Neutrophil (primary cell): ENCODE data around the gene SEC22C.
"Not testable (repeated sequence)": the region's sequence is repeated elsewhere in the genome, so short reads cannot be mapped to it uniquely, and the experiment has no call there.

Experiments used
- H3K27ac ChIP-seq: fragments of 200-600 bp; sonication (generic); 2 replicates; pipeline ENCODE4 v1.5.1; 2016; ENCODE audit warnings: mild to moderate bottlenecking, moderate library complexity
- H3K27me3 ChIP-seq: fragments of 200-600 bp; sonication (generic); 2 replicates; pipeline ENCODE4 v1.6.0; 2016; ENCODE audit warnings: mild to moderate bottlenecking
- H3K36me3 ChIP-seq: fragments of 200-600 bp; sonication (generic); 2 replicates; pipeline ENCODE4 v1.5.1; 2017
- H3K4me1 ChIP-seq, 2 experiments: fragments of 200-600 bp in 1 of 2; sonication (generic) in 1 of 2; 1 replicate in 1 of 2; 2 replicates in 1 of 2; pipeline versions ENCODE4 v1.5.1 to v1.6.1; 2013 to 2016; ENCODE audit warnings: low read depth in 1 of 2, low read length in 1 of 2, mild to moderate bottlenecking in 1 of 2, moderate library complexity in 1 of 2; ENCODE audit not compliant: control insufficient read depth in 1 of 2, insufficient read depth in 1 of 2
- H3K4me3 ChIP-seq, 2 experiments: fragments of 200-600 bp in 1 of 2; sonication (generic) in 1 of 2; 1 replicate in 1 of 2; 2 replicates in 1 of 2; pipeline ENCODE4 v1.5.1; 2013 to 2016; ENCODE audit warnings: low read depth in 1 of 2, low read length in 1 of 2, mild to moderate bottlenecking in 1 of 2, moderate library complexity in 1 of 2
- H3K9me3 ChIP-seq: fragments of 200-600 bp; sonication (generic); 2 replicates; pipeline ENCODE4 v1.5.1; 2016
- CTCF ChIP-seq: fragments of 200-600 bp; sonication (generic); IDR thresholded peaks from 2 replicates; pipeline ENCODE4 v1.5.1; 2016; ENCODE audit warnings: antibody characterized with exemption

Gene SEC22C

GRCh38 chr3:42575137-42575741 is 6.5 kb downstream of the SEC22C start:
- no peaks in the 10 kb centered on the region for H3K36me3 ChIP-seq
- no peaks in the 10 kb centered on the region for H3K27me3 ChIP-seq
- no peak overlapping the region for H3K27ac ChIP-seq
- no peak for TF ChIP-seq CTCF
- H3K9me3 ChIP-seq = peaks cover 7% of the 10 kb centered on the region
- H3K4me3 ChIP-seq = no peak overlapping the region
- H3K4me1 ChIP-seq = no peaks in the 10 kb centered on the region

GRCh38 chr3:42572278-42572677 is 9.5 kb downstream of the SEC22C start:
- Histone ChIP-seq H3K36me3 (peaks cover 17% of the 10 kb centered on the region), H3K27me3 (no peaks in the 10 kb centered on the region), H3K4me3 (no peak overlapping the region), H3K27ac (no peak overlapping the region), H3K9me3 (peaks cover 7% of the 10 kb centered on the region), H3K4me1 (no peaks in the 10 kb centered on the region)
- TF ChIP-seq CTCF = no peak

- H3K27ac ChIP-seq = no peak overlapping the region
These were observed 12.1 kb downstream of the SEC22C start for GRCh38 chr3:42569593-42570142.

GRCh38 chr3:42562047-42562907 is 19.5 kb downstream of the SEC22C start:
- no peak overlapping the region for H3K27ac ChIP-seq
- H3K27me3 ChIP-seq = no peaks in the 10 kb centered on the region
- no peak overlapping the region for H3K4me3 ChIP-seq
- H3K36me3 ChIP-seq = peaks cover 76% of the 10 kb centered on the region
- no peaks in the 10 kb centered on the region for H3K9me3 ChIP-seq
- TF ChIP-seq CTCF = no peak
- H3K4me1 ChIP-seq = no peaks in the 10 kb centered on the region

More at GRCh38 chr3:42569593-42570142, 12.1 kb downstream of the SEC22C start:
- H3K4me3 ChIP-seq = no peak overlapping the region
- no peaks in the 10 kb centered on the region for H3K27me3 ChIP-seq
- peaks cover 41% of the 10 kb centered on the region for H3K36me3 ChIP-seq
- H3K9me3 ChIP-seq = no peaks in the 10 kb centered on the region
- no peaks in the 10 kb centered on the region for H3K4me1 ChIP-seq
- no peak for TF ChIP-seq CTCF

- H3K27ac ChIP-seq = no peak overlapping the region
- no peaks in the 10 kb centered on the region for H3K9me3 ChIP-seq
- no peak for TF ChIP-seq CTCF
- H3K4me1 ChIP-seq = no peaks in the 10 kb centered on the region
- H3K36me3 ChIP-seq = peaks cover 87% of the 10 kb centered on the region
- H3K27me3 ChIP-seq = no peaks in the 10 kb centered on the region
- H3K4me3 ChIP-seq = no peak overlapping the region
These were observed 23.9 kb downstream of the SEC22C start for GRCh38 chr3:42557854-42558253.

GRCh38 chr3:42556817-42557216 is 24.9 kb downstream of the SEC22C start:
- not testable (repeated sequence) for H3K27ac ChIP-seq

More at GRCh38 chr3:42556817-42557216, 24.9 kb downstream of the SEC22C start:
- H3K4me1 ChIP-seq, H3K9me3 ChIP-seq, H3K27me3 ChIP-seq, H3K4me3 ChIP-seq: not testable (repeated sequence)
- peaks cover 87% of the 10 kb centered on the region for H3K36me3 ChIP-seq
